IPS DF 19.7 (cell line): Measurements from ENCODE around the gene CFAP73.
A peak's percentile ranks its signal among the peaks of the same experiment; 100 is the strongest.

Experiments
- DNase-seq: peaks from one replicate; pipeline ENCODE4 v3.0.0-alpha.2; 2013; ENCODE audit warnings: low read depth, low spot score

CFAP73 gene

DNA sequence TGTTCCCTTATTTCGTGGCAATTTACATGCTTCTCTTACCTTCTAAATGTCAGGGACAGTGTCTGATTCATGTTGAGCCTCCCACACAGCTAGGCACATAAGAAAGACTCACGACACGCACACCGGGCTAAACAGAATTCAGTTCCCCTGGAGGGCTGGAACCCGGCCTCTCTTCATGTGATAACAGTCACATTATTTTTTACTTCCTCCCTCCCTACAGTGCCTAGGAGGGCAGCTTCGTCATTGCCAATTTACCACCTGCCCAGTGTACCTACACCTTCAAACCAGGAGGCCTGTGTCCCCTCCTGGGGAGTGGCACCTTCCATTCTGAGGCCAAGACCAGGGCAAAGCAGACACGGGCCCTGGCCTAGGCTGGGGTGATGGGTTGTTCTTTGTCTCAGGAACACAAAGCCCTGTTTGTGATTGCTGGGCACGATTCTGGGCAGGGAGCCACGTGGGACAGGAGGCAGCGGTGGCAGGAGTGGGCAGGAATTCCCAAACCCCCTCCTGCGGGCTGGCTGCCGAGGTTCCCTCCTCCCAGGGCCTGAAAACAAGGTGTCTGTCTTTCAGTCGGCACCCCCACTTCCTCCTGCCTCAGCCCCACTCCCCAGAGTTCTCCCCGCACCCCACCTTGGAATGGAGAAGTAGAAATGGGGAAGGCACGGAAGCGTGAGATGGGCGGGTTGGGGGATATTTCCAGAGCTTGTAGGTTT, 7.2 kb upstream of the CFAP73 start:
- no peak for DNase-seq

DNA sequence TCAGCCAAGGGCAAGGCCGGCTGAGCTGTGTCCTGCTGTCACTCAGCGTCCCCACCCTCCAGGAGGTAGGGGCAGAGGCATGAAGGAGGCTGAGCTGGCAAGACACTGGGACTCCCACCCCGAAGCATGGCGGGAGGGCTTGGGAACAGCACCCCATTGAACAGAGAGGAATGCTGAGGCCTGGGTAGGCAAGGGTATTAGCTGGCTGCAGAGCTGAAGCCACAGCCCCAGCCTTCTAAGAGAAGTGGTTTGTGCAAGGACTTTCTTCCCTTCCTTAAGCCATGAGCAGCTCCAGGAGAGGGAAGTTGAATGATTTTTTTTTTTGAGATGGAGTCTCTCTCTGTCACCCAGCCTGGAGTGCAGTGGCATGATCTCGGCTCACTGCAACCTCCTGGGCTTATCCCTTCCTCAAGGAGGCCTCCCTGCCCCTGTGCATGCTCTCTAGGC, 6.6 kb upstream of the CFAP73 start:
- no peak for DNase-seq

DNA sequence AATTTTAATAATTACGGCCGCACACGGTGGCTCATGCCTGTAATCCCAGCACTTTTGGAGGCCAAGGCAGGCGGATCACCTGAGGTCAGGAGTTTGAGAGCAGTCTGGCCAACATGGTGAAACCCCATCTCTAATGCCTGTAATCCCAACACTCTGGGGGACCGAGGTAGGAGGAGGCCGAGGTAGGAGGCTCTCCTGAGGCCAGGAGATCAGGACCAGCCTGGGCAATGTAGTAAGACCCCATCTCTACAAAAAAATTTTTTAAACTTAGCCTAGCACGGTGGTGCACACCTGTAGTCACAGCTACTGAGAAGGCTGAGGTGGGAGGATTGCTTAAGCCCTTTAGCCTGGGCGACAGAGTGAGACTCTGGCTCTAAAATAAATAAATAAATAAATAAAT, 5.6 kb upstream of the CFAP73 start:
- DNase-seq = no peak

DNA sequence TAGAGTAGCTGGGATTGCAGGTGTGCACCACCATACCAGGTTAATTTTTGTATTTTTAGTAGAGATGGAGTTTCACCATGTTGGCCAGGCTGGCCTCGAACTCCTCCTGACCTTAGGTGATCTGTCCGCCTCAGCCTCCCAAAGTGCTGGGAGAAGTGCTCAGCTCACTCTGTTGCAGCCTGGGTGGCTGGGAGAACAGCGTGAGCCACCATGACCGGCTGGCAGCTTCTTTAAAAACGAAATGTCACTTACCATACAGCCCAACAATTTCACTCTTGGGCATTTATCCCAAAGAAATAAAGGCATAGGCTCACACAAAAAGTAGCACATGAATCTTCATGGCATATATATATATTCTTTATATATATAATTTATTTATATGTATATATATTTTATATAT, 4.7 kb upstream of the CFAP73 start:
- no peak for DNase-seq

DNA sequence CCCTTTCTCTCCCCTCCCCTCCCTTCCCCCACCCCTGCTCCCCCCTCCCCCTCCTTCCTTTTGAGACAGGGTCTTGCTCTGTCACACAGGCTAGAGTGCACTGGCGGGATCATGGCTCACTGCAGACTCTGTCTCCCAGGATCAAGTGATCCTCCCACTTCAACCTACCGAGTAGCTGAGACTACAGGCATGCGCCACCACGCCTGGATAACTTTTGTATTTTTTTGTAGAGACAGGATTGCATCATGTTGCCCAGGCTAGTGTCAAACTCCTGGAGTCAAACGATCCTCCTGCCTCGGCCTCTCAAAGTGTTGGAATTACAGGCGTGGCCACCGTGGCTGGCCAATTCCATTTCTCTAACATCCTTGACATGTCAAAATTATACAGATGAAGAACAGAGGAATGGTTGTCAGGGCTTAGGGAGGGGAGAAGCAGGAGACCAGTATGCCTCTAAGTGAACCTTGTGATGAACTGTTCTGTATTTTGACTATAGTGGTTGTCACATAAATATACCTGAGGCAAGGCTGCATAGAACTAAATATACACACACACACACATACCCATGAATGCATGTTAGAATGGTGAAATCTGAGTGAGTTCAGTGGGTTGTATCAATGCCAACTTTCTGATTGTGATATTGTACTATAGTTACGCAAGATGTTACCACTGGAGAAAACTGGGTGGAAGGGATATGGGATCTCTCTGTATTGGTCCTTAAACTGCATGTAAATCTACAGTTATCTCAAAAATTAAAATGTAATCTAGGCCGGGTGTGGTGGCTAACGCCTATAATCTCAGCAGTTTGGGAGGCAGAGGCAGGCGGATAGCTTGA, 3.6 kb upstream of the CFAP73 start:
- DNase-seq = no peak

DNA sequence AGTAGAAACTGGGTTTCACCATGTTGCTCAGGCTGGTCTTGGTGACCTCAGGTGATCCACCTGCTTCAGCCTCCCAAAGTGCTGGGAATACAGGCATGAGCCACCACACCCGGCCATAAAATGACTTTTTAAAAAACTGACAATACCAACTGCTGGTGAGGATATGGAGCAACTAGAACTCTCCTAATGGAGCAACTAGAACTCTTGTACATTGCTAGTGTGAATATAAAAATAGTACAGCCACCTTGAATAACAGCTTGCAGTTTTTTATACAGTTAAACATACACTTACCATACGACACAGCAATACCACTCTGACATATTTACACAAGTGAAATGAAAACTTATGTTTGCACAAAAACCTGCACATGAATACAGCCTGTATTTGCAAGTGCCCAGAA, 2.5 kb upstream of the CFAP73 start:
- no peak for DNase-seq

DNA sequence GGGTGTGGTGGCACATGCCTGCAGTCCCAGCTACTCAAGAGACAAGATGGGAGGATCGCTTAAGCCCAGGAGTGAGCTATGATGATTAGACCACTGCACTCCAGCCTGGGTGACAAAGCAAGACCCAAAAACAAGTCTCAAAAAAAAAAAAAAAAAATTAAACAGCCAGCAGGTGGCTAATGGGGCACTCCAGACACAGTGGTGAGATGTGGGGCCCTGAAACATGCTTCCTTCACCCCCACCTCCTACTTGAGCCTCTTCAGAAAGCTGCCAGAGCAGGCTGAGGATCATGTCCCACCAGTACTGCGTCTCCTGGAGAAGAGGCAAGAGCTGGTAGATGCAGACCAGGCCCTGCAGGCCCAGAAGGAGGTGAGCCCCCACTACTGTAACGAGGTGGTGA, 2.1 kb downstream of the CFAP73 start:
- no peak for DNase-seq

DNA sequence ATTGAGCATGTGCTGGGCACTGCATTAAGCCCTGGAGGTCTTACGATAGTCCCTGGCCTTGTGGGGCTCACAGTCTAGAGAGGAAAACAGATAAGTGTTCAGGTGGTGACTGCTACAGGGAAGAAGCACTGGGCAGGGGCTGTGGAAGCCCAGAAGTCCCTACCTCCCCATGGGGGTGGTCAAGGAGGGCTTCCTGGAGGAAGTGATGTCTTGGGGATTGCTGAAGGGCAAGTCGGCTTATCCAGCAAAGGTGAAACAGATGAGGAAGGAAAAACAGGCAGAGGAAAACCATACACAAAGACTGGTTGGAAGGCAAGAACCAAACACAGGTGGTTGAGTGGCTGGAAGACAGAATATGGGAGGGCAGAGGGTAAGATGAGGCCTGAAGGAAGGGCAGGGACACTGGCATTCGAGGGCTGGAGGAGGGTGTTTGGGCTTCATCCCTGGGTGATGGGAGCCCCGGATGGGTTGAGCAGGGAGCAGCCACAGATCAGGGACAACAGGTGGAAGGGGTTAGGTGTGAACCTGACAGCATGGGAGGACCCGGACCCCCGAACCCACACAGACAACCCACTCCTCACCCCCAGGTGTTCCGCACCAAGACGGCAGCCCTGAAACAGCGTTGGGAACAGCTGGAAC, 2.8 kb downstream of the CFAP73 start:
- no peak for DNase-seq

DNA sequence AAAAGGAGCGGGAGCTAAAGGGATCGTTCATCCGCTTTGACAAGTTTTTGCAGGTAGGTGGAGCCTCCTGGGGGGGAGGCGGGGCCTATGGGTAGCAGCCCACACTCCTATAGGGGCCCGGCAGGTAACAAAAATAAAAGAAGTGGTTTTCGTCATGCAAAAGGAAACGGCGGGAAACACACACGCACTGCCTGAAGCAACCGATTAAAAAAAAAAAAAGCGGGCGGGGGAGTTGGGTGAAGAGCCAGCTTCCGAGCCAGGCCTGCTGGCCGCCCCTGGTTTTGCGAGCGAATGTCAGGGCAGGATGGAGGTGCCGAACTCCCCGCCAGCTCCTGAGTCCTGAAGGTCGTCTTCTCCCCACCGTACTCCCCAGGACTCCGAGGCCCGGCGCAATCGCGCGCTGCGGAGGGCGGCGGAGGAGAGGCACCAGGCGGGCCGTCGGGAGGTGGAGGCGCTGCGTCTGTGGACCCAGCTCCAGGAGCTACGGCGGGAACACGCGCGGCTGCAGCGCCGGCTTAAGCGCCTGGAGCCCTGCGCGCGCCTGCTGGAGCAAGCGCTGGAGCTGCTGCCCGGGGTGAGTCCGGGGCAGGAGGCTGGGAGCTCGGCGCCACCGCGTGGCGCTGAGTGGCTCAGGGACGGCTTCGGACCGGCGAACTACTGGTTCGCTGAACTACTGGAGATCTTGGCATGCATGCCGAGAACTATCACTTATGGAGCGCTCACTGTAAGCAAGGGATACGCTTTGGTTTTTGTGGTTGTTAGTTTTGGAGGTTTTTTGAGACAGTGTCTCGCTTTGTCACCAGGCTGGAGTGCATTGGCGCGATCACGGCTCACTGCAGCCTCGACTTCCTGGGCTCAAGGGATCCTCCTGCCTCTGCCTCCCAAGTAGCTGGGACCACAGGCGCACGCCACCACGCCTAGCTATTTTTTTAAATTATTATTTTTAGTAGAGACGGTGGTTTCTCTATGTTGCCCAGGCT, 3.6 kb downstream of the CFAP73 start:
- DNase-seq = no peak

DNA sequence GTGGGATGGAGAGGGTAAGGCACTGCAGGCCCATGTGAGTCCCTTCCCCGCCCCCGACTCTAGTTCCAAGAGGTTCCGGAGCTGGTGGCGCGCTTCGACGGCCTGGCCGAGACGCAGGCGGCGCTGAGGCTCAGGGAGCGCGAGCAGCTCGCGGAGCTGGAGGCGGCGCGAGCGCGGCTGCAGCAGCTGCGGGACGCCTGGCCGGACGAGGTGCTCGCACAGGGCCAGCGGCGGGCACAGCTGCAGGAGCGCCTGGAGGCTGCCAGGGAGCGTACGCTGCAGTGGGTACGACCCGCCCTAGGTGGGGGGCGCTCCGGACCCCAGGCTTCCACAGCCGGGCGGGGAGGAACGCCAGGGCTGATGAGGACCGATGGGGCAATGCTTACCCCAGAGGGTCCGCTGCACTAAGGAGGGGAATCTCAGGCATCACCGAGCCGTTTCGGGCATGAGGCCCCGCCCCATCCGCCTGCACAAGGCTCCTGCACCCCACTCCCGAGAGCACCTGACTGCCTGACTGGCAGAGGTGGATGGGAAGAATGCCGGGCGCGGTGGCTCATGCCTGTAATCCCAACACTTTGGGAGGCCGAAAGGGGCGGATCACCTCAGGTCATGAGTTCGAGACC, 4.9 kb downstream of the CFAP73 start:
- DNase-seq = peak; percentile 52

DNA sequence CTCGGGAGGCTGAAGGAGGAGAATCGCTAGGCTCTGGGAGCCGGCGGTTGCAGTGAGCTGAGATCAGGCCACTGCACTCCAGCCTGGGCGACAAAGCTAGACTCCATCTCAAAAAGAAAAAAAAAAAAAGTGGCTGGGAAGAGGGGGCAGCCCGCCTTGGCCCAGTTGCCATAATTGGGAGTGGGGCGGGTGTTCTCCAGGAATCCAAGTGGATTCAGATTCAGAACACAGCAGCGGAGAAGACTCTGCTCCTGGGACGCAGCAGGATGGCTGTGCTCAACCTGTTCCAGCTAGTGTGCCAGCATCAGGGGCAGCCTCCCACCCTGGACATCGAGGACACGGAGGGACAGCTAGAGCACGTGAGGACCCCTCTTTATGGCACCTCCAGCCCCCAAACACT, 5.5 kb downstream of the CFAP73 start:
- no peak for DNase-seq

DNA sequence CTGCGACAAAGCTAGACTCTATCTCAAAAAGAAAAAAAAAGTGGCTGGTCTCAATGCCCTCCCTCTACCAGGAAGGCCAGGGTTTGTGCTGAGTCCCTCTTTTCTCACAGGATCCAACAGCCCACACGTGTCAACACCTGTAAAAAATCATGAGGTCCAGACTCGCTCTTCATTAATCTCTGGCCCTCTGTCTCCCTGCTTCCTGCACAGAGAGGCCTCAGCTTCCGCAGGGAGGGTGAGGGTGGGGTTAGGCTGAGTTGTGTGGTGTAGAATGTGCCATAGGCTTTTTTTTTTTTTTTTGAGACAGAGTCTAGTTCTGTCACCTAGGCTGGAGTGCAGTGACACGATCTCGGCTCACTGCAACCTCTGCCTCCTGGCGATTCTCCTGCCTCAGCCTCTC, 6.1 kb downstream of the CFAP73 start:
- DNase-seq = no peak

DNA sequence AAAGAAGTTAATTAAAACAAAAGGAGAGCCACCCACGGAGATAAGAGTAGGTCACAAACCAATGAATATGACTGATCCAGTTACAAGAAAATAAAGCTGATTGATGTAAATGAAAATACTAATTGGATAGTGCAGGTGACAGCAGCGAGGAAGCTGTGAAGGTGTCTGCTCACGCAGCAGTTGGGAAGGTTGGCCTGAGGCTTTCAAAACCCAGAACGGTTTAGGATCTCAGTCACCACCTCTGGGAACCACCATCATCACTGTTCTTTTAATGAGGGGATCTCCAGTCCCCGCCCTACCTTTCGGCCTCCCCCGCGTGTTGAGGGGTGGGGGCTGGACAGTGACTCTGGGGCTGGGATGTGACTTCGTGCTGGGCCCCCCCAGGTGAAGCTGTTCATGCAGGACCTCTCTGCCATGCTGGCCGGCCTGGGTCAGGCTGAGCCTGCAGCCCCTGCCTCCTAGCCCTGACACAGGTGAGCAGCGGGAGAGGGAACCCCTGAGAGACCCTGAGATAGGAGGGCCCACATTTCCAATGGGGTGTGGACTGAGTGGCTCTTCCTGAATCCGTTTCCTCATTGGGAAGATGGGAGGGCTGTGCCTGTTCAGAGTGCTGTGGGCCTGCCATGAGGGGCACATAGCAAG, 7.8 kb downstream of the CFAP73 start:
- no peak for DNase-seq

DNA sequence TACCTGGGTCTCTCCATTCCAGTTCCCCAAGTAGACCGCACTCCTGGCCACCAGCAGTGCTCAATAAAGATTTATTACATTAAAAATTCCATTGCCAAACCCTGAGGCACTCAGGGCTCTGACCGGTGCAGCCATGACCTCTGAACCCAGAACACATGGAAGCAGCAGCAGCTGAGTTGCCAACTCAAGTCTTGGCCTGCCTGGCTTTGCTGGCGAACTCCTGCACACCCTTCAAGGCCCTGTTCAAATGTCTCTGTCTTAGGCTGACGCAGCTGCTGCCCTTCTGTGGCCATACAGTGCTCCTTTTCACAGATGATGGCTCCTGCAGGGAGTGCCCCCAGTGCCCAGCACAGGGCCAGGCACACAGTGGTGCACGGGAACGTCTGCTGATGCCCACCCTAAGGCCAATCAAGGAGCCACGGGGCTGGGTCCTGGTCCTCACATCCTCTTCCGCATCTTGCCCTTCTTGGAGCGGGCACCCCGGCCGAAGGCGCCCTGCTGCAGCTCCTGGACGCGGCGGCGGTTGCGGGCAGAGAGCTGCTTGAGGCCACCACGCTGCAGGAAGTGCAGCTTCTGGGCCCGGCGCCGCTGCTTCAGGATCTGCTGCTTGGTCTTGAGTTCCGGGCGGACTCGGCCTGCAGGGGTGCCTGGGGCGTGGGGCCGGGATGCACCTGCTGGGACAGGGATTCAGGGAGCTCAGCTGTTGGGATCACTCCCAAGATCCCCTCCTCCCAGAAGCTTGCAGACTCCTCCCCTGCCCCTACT, 9.1 kb downstream of the CFAP73 start:
- DNase-seq = no peak

DNA sequence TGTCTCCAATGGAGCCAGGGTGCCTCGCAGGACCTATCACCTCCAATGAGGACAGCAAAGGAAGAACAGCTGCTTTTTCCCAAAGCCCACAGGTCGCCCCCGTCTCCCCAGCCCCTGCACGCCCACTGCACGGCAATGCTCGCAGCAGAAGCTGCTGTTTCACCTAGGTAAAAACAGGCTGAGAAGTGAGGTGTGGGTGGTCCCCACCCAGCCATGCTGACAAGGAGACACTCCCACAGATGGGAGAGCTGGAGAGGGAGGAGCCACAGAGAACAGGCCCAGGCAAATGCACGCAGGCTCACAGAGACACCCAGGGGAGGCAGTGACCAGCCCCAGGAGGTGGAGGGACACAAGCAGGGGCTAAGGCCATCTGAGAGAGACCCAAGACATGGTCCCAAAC, 10.4 kb downstream of the CFAP73 start:
- DNase-seq = no peak

DNA sequence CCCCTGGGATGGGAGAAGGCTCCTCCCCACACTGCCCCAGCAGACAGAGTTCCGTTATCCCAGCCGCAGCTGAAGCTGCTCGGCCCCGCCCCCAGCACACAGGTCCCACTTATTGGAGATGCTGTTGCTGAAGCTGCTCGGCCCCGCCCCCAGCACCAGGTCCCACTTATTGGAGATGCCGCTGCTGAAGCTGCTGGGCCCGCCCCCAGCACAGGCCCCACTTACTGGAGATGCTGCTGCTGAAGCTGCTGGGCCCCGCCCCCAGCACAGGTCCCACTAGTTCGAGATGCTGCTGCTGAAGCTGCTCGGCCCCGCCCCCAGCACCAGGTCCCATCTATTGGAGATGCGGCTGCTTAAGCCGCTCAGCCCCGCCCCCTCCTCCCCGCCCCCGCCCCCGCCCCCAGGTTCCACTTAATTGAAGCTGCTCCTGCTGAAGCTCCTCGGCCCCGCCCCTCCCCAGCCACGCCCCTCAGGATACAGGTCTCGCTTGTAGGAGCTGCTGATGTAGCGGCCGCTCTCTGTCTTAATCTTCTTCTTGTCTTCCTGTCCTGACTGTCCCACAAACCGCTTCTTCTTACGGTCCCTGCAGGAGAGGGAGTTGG, 12.0 kb downstream of the CFAP73 start:
- peak; percentile 96 for DNase-seq

DNA sequence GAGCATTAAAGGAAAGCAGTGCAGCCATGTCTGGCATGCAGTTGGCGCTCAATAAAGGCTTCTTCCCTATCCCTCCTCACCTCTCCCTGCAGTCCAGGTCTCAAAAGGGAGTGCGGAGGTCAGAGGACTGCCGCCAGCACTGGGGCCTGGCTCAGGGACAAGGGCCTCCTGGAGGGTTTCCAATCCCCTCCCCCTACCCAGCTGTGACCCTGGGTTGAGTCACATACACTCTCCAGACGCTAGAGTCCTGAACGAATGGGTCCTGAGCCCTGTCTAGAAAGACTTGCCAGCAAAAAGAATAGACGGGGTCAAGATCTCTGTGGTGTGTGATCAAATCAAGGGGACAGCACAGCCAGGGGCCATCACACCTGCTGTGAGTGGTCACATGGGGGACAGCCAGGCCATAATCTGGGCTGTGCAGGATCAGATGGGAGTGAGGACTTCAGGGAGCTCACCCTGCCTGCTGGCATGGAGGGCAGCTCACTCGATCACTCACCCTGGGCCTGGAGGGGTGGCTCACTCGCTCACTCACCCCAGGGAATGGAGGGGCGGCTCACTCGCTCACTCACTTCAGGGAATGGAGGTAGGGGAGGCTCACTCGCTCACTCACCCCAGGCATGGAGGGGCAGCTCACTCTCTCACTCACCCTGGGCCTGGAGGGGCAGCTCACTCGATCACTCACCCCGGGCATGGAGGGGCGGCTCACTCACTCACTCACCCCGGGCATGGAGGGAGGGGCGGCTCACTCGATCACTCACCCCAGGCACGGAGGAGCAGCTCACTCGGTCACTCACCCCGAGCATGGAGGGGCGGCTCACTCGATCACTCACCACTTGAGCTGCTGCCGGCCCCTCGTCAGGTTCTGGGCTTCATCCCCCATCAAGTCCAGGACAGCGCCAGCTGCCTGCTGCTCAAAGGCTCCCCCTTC, 12.8 kb downstream of the CFAP73 start:
- DNase-seq = no peak

DNA sequence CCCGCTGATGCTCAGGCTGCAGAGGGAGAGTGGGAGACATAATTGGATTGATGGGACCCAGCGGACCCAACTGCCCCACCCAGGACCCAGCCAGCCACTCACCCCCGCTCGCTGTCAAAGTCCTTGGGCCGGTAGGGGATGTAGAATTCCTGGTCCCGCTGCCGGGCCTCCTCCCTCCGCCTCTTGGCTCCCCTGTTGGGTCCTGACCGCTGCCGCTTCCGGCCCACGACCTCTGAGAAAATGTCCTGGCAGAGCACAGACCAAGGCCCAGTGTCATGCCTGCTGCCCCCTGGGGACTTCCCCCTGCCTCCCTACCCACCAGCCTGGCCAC, 13.5 kb downstream of the CFAP73 start:
- no peak for DNase-seq
